Glomerular endothelial cell (primary cell): ENCODE results near the gene HES4. TPM values are rescaled to one million over a fixed set of nuclear protein-coding genes. Genes with fewer than 3 reads are reported as not detected.

Source experiments
- DNase-seq: peaks from one replicate; pipeline ENCODE4 v3.0.0-alpha.2; 2011; ENCODE audit warnings: low read depth, low spot score; ENCODE audit errors: extremely low read depth
- total RNA-seq: library from RNA; depleted of rRNA; stranded (reverse); fragments of >200 nt; gene quantifications from 2 replicates; pipeline ENCODE4 v1.2.3, GENCODE V29; 2015

The HES4 gene, protein sequence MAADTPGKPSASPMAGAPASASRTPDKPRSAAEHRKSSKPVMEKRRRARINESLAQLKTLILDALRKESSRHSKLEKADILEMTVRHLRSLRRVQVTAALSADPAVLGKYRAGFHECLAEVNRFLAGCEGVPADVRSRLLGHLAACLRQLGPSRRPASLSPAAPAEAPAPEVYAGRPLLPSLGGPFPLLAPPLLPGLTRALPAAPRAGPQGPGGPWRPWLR
- total RNA-seq, result 90.3 and 219 TPM in 2 replicates

DNA sequence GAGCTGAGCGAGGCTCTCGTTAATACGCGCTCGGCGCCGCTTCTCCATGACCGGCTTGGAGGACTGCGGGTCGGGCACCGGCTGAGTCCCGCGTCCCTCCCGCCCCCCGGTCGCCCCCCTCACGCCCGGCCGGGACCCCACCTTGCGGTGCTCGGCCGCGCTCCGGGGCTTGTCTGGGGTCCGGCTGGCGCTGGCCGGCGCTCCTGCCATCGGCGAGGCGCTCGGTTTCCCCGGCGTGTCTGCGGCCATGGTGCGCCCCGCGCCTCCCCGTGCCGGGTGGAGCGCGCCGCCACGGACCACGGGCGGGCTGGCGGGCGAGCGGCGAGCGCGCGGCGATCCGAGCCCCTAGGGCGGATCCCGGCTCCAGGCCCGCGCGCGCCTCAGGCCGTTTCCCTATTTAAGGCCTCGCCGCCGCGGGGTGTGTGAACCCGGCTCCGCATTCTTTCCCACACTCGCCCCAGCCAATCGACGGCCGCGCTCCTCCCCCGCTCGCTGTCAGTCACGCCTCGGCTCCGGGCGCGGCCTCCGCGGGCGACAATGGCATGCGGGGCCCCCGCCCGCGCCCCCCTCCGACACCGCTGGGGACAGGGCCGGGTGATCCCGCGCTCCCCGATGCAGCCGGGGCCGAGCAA lies at the start of gene HES4:
HES4 (minus strand) TSS at position 373 of the 632 bp plus-strand sequence; CDS start at position 249, 124 bp downstream.
- no peak for DNase-seq

DNA sequence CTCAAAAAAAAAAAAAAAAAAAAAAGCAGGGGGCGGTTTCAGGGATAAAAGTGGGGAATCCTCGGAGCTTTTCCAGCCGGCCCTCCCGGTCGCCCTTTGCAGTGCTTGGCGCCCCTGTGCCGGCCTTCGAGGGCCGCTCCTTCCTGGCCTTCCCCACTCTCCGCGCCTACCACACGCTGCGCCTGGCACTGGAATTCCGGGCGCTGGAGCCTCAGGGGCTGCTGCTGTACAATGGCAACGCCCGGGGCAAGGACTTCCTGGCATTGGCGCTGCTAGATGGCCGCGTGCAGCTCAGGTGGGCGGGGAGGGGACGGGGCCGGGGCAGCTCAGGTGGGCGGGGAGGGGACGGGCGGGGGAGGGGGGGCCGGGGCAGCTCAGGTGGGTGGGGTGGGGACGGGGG lies 48.9 kb upstream of the HES4 start:
- DNase-seq, result no peak

DNA sequence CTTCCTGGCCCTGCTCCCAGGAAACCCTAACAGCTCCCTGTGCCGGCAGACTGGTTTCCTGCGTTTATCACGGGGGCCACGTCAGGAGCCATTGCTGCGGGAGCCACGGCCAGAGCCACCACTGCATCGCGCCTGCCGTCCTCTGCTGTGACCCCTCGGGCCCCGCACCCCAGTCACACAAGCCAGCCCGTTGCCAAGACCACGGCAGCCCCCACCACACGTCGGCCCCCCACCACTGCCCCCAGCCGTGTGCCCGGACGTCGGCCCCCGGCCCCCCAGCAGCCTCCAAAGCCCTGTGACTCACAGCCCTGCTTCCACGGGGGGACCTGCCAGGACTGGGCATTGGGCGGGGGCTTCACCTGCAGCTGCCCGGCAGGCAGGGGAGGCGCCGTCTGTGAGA lies 48.1 kb upstream of the HES4 start:
- DNase-seq, result no peak

DNA sequence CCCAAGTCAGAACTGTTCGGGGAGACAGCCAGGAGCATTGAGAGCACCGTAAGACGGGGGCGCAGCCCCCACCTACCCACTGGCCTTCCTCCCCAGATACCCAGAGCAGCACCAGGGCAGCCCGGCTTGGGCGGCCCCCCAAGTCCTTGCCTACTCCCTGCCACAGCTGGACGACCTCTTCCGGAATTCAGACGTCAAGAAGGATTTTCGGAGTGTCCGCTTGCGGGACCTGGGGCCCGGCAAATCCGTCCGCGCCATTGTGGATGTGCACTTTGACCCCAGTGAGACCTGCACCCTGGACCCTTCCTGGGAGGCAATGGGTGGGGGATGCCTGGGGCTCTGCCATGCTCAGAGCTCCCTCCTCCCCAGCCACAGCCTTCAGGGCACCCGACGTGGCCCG lies 47.5 kb upstream of the HES4 start:
- DNase-seq, result no peak

DNA sequence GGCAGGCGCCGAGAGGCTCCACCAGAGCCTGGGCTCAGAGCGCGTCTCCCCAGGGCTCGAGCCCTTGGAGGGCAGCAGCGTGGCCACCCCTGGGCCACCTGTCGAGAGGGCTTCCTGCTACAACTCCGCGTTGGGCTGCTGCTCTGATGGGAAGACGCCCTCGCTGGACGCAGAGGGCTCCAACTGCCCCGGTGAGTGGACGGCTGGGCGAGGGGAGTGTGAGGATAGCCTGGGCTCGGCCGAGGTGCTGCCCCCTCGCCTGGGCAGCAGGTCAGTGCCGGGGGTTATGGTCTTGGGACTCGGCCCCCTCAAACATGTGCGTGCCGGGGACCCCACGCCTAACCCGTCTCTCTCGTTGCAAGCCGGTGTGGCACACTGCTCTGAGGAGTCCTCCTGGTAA lies 46.9 kb upstream of the HES4 start:
- DNase-seq, result no peak

DNA sequence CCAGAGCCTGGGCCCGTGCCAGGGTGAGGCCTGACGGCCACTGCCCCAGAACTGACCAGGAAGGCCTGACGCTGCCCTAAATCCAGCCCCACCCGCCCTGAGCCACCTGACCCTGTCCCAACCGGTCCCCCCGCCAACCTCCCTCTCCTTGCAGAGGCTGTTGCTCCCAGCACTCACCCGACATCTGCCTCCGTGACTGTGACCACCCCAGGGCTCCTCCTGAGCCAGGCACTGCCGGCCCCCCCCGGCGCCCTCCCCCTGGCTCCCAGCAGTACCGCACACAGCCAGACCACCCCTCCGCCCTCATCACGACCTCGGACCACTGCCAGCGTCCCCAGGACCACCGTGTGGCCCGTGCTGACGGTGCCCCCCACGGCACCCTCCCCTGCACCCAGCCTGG lies 46.3 kb upstream of the HES4 start:
- DNase-seq, result no peak

DNA sequence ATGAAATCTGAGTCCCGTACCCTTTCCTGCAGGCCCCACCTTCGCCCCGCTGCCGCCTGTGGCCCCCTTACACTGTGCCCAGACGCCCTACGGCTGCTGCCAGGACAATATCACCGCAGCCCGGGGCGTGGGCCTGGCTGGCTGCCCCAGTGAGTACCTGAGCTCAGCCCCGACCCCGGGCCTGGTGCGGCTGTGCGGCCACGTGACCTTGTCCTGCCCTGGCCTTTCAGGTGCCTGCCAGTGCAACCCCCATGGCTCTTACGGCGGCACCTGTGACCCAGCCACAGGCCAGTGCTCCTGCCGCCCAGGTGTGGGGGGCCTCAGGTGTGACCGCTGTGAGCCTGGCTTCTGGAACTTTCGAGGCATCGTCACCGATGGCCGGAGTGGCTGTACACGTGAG lies 45.2 kb upstream of the HES4 start:
- DNase-seq, result no peak

DNA sequence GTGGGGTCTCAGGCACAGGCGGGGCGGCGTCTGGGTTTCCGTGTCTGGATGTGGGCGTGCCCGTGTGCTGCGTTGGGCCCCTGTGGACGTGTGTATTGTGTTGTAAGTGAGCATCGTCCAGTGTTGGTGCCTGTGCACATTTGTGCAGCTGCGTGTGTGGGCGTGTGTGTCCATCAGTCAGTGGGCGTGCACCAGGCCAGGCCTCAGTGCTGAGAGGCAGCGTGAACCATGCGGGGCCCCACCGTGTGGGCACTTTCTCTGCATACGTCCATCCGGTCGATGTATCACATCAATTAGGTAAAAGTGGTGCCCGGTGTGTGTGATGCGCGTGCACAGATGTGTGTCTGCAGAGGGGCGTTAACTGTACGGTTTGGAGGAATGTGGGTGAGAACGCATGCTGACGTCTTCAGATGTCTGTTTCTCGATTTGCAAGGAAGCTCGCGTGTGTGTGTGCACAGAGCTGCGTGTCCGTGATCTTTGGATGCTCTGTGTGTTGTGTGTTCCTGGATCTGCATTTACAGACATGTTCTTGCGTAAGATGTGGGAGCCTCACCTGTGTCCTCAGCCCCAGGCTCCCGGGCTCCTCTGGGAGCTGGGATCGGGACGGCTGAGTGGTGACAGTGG lies 44.7 kb upstream of the HES4 start:
- no peak for DNase-seq

DNA sequence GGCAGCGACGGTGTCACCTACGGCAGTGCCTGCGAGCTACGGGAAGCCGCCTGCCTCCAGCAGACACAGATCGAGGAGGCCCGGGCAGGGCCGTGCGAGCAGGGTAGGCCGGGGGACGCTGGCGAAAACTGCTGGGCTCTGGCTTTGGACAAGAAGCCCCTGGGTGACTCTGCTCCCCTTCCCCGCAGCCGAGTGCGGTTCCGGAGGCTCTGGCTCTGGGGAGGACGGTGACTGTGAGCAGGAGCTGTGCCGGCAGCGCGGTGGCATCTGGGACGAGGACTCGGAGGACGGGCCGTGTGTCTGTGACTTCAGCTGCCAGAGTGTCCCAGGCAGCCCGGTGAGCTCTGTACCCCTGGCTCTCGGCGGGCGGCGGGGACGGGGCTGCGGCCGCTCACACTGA lies 44.0 kb upstream of the HES4 start:
- DNase-seq, result no peak

DNA sequence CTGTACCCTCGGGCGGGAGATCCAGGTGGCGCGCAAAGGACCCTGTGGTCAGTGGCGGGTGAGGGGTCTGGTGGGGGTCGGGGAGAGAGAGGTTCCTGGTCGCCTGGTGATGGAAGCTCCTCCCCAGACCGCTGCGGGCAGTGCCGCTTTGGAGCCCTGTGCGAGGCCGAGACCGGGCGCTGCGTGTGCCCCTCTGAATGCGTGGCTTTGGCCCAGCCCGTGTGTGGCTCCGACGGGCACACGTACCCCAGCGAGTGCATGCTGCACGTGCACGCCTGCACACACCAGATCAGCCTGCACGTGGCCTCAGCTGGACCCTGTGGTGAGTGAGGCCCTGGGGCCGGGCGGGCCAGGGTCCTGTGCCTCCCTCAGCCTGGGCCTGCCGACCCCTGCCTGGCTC lies 43.5 kb upstream of the HES4 start:
- DNase-seq, result no peak

DNA sequence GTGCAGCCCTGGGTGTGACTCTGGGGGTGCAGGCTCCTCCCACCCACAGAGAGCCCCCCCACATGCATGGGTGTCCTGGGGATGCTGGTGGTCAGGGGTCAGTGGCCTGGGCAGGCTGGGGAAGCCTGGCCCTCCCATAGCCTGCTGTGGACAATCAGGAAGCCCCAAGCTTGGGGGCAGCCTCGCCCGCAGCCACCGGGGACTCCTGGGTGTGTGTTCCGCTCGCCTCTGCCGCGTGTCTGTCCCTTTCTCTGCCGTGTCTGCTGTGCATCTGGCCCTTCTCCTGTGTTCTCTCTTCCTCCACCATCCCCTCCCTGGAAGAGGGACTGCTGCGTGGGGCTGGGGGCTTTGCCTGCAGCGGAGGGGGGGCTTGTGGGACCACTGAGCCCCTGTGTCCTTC lies 42.9 kb upstream of the HES4 start:
- no peak for DNase-seq

DNA sequence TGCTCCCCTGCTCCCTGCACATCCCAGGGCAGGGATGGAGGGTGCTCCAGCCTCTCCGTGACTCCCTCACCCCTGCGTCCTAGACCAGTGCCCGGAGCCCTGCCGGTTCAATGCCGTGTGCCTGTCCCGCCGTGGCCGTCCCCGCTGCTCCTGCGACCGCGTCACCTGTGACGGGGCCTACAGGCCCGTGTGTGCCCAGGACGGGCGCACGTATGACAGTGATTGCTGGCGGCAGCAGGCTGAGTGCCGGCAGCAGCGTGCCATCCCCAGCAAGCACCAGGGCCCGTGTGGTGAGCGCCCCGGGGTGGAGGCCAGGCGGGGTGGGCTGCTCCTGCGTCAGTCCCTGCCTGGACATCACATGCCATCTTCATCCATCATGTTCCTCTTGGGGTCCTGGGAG lies 42.0 kb upstream of the HES4 start:
- no peak for DNase-seq

DNA sequence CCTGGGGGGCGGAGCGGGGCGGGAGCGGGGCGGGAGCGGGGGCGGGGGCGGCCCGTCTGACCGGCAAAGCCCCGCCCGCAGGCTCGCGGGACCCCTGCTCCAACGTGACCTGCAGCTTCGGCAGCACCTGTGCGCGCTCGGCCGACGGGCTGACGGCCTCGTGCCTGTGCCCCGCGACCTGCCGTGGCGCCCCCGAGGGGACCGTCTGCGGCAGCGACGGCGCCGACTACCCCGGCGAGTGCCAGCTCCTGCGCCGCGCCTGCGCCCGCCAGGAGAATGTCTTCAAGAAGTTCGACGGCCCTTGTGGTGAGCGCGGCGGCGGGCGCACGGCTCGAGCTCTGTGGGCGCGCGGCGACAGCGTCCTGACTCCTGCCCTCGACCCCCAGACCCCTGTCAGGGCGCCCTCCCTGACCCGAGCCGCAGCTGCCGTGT lies 41.2 kb upstream of the HES4 start:
- DNase-seq, result no peak

DNA sequence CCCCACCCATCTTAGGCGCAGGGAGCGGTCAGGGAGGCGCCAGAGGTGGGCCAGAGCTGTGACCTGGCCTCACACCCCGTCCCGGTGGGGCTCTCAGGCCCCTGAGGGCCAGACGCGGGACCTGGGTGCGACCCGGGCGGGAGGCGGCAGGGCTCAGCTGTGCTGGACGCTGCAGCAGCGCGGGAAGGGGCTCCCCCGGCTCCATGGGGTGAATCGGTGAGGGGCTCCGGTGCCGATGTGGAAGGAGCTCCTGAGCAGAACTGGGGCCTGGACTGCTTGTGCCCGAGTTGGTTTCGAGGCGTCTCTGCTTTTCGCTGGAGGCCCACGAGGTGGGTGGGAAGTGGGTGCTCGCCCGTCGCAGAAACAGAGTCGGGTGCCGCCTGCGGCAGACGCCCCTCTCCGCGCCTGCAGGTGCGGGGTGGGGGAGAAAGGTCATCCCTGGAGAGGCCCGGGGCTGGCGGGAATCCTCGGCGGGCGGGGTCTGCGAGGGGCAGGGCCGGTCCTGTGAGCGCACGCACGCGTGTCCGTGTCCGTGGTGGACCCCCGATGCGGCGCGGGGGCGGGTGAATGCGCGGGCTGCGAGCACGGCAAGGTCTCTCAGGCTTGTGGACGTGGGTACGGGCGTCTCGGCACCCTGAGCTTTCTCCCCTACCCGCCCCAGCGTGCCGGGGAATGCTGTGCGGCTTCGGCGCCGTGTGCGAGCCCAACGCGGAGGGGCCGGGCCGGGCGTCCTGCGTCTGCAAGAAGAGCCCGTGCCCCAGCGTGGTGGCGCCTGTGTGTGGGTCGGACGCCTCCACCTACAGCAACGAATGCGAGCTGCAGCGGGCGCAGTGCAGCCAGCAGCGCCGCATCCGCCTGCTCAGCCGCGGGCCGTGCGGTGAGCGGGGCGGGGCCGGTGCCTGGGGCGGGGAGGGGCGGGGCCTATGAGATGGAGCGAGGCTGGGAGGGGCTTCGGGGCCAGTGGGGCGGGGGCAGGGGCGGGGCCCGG lies 40.4 kb upstream of the HES4 start:
- DNase-seq, result no peak

DNA sequence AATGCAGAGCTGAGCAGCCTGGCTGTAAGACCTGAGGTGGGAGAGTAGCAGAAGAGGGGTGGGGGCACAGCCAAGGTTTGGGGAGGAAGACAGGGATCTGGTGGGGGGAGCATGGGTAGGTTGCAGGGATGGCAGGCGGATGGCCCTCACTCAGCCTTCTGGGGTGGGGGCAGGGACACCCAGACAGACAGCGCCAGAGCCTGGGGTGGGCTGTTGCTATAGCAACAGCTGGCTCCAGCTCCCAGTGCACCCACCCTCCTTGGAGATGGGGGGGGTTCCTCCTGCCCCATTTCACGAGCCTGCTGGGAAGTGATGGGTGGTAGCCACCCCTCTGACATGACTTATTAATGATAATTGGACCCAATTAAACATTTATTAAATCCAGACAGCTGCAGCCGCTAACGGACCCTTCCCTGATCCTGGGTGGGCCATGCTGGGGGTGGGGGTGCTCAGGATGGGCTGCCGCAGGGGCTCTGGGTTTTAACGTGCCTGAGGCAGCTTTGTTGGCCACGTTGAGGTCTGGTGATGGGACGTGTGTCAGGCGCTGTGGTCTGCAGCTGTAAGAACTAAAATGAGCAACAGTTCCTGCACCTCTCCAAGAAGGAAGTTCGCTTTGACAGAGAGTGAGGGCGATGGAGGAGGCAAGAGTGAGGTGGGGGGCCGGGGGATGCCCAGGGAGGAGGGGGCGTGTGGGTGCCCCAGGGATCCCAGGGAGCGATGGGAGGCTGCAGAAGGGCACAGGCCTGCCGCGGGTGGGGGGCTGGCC lies 39.4 kb upstream of the HES4 start:
- DNase-seq, result no peak

DNA sequence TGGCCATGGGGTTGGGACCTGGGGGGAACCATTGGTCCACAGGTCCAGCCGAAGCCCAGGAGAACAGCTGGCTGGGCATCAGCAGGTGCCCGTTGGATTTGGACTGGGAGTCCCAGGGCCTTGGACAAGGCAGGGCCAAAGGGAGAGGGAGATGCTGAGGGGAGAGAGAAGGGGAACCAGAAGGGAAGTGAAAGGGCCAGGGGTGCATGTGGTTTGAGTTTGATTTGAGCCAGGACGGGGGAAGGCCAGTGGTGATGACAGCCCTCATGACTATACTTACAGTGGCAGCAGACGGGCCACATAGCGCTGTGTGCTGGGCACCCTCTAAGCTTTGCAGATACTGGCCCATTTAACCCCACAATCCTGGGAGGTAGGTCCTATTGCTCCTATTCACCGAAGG lies 38.8 kb upstream of the HES4 start:
- DNase-seq, result no peak

DNA sequence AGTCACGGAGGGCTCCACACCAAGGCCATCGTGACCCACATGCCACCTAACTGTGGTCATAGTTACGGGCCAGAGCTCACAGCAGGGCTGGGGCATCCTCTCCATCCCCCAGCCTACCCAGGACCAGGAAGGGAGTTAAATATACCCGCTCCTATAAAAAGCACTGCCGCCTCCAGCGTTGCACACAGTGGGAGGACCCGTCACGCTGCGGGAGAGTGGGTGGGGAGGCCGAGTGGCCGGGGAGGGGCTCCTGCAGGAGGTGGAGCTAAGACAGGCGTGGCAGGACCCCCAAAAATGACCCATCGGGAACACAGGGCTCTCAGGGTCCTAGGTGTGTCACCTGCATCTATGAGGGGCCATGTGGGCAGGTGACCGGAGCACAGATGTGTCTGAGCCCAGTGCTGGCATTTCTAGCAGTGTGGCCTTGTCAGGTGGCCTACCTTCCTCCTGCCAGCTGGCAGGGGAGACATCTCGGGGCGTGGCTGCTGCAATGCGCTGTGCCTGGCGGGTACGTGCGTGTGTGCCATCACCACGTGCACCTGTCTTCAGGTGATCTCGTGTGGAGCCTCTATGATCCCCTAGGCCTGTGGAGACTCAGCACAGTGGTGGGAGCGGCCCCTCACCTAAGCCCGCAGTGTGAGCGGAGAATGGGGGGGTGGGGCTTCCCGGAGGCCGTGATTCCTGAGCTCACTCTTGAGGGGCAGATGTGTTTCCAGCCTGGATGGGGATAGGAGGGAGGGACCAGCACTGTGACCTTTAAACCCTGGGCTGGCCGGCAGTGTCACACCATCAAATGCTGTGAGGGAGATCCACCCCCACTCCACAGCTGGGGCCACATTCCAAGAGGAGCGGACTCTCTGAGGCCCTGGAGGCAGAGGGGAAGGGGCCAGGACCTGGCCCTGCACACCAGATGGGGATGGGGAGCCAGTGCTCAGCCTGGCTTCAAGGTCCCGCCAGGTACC lies 37.8 kb upstream of the HES4 start:
- DNase-seq, result no peak

DNA sequence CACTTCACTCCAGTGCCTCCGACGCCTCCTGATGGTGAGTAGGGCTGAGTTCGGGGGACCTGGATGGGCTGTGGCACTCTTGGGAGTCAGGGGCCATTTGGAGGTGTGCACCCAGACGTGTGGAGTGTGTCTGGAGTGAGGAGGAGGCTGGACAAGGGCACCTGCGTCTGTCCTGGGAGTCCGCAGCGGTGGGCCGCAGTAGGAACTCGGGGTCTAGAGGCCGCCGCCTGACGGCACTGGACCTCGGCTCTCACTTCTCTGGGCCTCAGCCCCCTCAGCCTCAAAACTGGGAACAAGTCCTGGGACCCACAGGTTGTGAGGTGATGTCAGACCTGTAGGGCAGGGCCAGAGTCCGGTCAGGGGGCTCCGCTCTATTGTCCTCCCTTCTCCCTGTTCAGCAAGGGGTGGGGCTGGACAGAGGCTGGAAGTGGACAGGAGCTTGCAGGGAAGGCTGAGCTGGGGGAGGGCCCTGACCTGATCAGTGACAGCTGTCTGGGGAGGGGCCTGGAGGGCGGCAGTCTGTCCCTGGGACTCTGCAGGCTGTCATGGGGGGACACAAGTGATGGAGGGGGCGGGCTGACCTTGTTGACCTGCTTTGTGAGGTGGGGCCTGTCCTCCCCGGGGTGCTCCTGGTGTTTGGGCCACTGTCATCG lies 35.5 kb upstream of the HES4 start:
- no peak for DNase-seq

DNA sequence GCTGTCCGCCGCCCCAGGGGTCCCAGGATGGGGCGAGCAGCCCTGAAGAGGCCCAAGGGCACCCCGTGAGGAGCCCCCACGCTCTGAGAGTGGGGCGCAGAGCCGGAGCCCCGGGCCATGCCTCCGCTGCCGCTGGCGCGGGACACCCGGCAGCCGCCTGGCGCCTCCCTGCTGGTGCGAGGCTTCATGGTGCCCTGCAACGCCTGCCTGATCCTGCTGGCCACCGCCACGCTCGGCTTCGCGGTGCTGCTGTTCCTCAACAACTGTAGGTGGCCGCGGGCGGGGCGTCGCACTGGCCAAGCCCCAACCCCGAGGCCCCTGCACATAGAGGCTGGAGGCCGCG lies 34.5 kb upstream of the HES4 start:
- DNase-seq, result no peak
